Nephron (organoid): ENCODE data around the gene C2CD2.

Experiments
- H3K27ac Mint-ChIP-seq, 3 experiments: 2 replicates each; pipeline ENCODE4 v1.8.0; 2020; ENCODE audit warnings: mixed read lengths in 3 of 3, mild to moderate bottlenecking in 2 of 3, moderate library complexity in 1 of 3
- H3K27me3 Mint-ChIP-seq: 2 replicates; pipeline ENCODE4 v1.8.0; 2021; ENCODE audit warnings: low read depth, mild to moderate bottlenecking, moderate library complexity, mixed read lengths
- H3K36me3 Mint-ChIP-seq: 2 replicates; pipeline ENCODE4 v1.8.0; 2020; ENCODE audit warnings: low read depth, mixed read lengths
- H3K4me1 Mint-ChIP-seq: 2 replicates; pipeline ENCODE4 v1.8.0; 2020; ENCODE audit warnings: mixed read lengths
- H3K4me3 Mint-ChIP-seq, 3 experiments: 2 replicates each; pipeline ENCODE4 v1.8.0; 2020; ENCODE audit warnings: mild to moderate bottlenecking in 3 of 3, mixed read lengths in 3 of 3, moderate library complexity in 2 of 3
- H3K9me3 Mint-ChIP-seq: 2 replicates; pipeline ENCODE4 v1.8.0; 2020; ENCODE audit warnings: mixed read lengths
- TF ChIP-seq, protein P1 (sequence below), 3 experiments: fragments of 200-600 bp; sonication (generic); IDR thresholded peaks; one replicate each; pipeline ENCODE4 v1.5.0; 2021; ENCODE audit warnings: antibody characterized with exemption in 3 of 3; ENCODE audit not compliant: unreplicated experiment in 3 of 3

C2CD2 gene

DNA sequence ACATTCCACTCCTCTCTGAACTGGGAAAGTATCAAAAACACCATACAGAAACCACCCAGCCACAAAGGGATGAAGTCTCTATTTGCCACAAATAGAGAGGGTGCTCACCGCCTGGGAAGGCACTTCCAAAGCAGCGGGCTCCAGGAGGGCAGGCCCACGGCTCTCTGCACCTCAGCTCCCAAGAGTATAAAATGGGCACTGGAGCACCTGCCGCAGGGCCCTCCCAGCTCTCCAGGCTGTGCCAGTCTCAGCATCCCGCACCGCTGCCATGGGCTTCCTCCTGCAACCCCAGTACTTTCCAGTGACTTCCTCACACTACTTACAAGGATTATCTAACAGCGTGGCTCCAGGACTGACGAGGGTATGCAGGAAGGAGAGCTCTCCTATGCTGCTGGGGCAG, 14.4 kb downstream of the C2CD2 start:
- Mint-ChIP-seq H3K9me3 (no peaks in the 10 kb centered on the region), H3K36me3 (no peaks in the 10 kb centered on the region), H3K4me1 (no peaks in the 10 kb centered on the region), H3K4me3 (no peak overlapping the region), H3K27me3 (no peaks in the 10 kb centered on the region), H3K27ac (no peak overlapping the region)
- TF ChIP-seq, protein P1, sequence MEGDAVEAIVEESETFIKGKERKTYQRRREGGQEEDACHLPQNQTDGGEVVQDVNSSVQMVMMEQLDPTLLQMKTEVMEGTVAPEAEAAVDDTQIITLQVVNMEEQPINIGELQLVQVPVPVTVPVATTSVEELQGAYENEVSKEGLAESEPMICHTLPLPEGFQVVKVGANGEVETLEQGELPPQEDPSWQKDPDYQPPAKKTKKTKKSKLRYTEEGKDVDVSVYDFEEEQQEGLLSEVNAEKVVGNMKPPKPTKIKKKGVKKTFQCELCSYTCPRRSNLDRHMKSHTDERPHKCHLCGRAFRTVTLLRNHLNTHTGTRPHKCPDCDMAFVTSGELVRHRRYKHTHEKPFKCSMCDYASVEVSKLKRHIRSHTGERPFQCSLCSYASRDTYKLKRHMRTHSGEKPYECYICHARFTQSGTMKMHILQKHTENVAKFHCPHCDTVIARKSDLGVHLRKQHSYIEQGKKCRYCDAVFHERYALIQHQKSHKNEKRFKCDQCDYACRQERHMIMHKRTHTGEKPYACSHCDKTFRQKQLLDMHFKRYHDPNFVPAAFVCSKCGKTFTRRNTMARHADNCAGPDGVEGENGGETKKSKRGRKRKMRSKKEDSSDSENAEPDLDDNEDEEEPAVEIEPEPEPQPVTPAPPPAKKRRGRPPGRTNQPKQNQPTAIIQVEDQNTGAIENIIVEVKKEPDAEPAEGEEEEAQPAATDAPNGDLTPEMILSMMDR (IDR thresholded peaks at IDR 0.05; ENCODE audit: unreplicated experiment in 3 of 3): no peak

DNA sequence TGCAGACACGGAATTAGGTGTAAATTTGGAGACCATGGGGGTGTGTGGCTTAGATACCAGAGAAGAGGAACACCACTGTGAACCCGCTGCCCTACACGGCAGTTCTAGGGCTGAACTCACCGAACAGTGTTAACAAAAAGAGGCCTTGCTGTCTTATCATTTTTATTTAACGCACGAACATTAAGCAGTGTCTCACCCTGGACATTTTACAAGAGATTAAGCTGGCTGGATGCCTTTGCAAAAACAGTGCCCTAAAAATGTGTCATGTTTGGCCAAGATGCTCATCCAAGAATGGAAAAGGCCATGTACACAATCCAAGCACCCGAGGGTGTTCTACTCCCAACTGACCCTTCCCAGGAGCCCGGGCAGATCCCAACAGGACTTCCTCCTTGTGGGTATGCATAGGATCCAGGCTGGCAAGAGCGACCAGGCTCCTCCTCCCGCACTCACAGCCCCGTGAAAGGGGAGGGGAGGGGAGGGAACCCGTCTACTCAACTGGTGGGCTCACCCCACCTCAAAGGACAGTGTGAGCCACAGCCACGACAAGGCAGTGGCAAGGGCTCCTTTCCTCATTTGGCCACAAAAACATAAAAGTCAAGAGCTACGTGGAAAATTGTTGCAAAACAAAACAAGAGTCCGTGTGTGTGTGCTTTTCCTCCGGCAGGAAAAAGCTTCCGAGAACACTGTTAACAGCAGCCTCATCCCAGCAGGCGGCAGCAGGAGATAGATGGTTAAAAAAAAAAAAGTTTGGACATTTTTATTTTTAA, 20.3 kb downstream of the C2CD2 start:
- peak overlapping the region in 2 of 3 experiments; percentile 29 for H3K27ac Mint-ChIP-seq

GRCh38 chr21:41932576-41933312, 21.1 kb downstream of the C2CD2 start:
- no peaks in the 10 kb centered on the region for H3K36me3 Mint-ChIP-seq
- H3K4me3 Mint-ChIP-seq: no peak overlapping the region
- no peaks in the 10 kb centered on the region for H3K9me3 Mint-ChIP-seq
- peak overlapping the region in 2 of 3 experiments; percentile 29 to 43 for H3K27ac Mint-ChIP-seq
- TF ChIP-seq, protein P1 (IDR thresholded peaks at IDR 0.05; ENCODE audit: unreplicated experiment in 3 of 3): no peak
- H3K4me1 Mint-ChIP-seq: peaks cover 15% of the 10 kb centered on the region
- H3K27me3 Mint-ChIP-seq: peaks cover 3% of the 10 kb centered on the region

More for the DNA sequence above, 20.3 kb downstream of the C2CD2 start:
- no peak overlapping the region for H3K4me3 Mint-ChIP-seq
- H3K27me3 Mint-ChIP-seq: peaks cover 3% of the 10 kb centered on the region
- TF ChIP-seq, protein P1 (IDR thresholded peaks at IDR 0.05; ENCODE audit: unreplicated experiment in 3 of 3): peak in 1 of 3 experiments; percentile 15
- H3K4me1 Mint-ChIP-seq: peaks cover 15% of the 10 kb centered on the region
- H3K9me3 Mint-ChIP-seq: no peaks in the 10 kb centered on the region
- H3K36me3 Mint-ChIP-seq: no peaks in the 10 kb centered on the region

GRCh38 chr21:41932191-41932575, 21.6 kb downstream of the C2CD2 start:
- no peaks in the 10 kb centered on the region for H3K36me3 Mint-ChIP-seq
- H3K9me3 Mint-ChIP-seq: no peaks in the 10 kb centered on the region
- TF ChIP-seq, protein P1 (IDR thresholded peaks at IDR 0.05; ENCODE audit: unreplicated experiment in 3 of 3): no peak
- peaks cover 15% of the 10 kb centered on the region for H3K4me1 Mint-ChIP-seq
- H3K4me3 Mint-ChIP-seq: no peak overlapping the region
- peaks cover 3% of the 10 kb centered on the region for H3K27me3 Mint-ChIP-seq
- peak overlapping the region in 1 of 3 experiments; percentile 43 for H3K27ac Mint-ChIP-seq

- no peak overlapping the region for H3K4me3 Mint-ChIP-seq
- H3K4me1 Mint-ChIP-seq: peaks cover 23% of the 10 kb centered on the region
- H3K27ac Mint-ChIP-seq: peak overlapping the region; percentile 40 to 91 (median 61)
- H3K36me3 Mint-ChIP-seq: no peaks in the 10 kb centered on the region
- TF ChIP-seq, protein P1 (IDR thresholded peaks at IDR 0.05; ENCODE audit: unreplicated experiment in 3 of 3): no peak
- H3K27me3 Mint-ChIP-seq: peaks cover 4% of the 10 kb centered on the region
- no peaks in the 10 kb centered on the region for H3K9me3 Mint-ChIP-seq
Measured at GRCh38 chr21:41931041-41931451, 22.8 kb downstream of the C2CD2 start.
